ENCODE measurements around the gene CORO2A. TPM values are rescaled to one million over a fixed set of nuclear protein-coding genes. Genes with fewer than 3 reads are reported as not detected.

Gene CORO2A
- total and polyA plus RNA-seq, 9 donors: 0.13 to 3.7 (median 1.2) TPM

DNA sequence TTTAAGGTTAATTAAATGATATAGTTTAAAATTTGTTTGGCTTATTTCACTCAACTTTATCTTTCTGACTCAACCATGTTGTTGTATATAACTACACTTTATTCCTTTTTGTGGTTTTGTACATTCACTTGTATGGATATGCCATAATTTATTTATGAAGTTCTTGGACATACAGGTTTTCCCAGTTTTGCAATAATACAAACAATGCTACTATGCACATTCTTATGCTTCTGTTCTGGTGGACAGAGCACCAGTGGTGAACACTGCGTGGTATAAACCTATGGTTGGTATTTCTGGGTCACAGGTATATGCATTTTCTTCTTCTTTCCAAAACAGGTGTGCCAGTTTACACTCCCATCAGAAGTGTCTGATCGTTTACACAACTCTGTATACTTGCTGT, 37.8 kb downstream of the CORO2A start:
- WGBS, 3 donors: 88 to 92% (median 89%) methylated on average over 2 of the region's 2 CpGs
- intact Hi-C loops (cut with DNase I): no loop called here
- Histone ChIP-seq H3K27ac (no peak overlapping the region), H3K36me3 (no peaks in the 10 kb centered on the region), H3K9me3 (no peaks in the 10 kb centered on the region), H3K4me3 (no peak overlapping the region), H3K27me3 (no peaks in the 10 kb centered on the region), H3K4me1 (ENCODE audit: insufficient read depth) (no peaks in the 10 kb centered on the region)
- TF ChIP-seq, protein P1, sequence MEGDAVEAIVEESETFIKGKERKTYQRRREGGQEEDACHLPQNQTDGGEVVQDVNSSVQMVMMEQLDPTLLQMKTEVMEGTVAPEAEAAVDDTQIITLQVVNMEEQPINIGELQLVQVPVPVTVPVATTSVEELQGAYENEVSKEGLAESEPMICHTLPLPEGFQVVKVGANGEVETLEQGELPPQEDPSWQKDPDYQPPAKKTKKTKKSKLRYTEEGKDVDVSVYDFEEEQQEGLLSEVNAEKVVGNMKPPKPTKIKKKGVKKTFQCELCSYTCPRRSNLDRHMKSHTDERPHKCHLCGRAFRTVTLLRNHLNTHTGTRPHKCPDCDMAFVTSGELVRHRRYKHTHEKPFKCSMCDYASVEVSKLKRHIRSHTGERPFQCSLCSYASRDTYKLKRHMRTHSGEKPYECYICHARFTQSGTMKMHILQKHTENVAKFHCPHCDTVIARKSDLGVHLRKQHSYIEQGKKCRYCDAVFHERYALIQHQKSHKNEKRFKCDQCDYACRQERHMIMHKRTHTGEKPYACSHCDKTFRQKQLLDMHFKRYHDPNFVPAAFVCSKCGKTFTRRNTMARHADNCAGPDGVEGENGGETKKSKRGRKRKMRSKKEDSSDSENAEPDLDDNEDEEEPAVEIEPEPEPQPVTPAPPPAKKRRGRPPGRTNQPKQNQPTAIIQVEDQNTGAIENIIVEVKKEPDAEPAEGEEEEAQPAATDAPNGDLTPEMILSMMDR (IDR thresholded peaks at IDR 0.05): no peak
- no peak for TF ChIP-seq POLR2A (IDR thresholded peaks at IDR 0.05)
- TF ChIP-seq EP300 (IDR thresholded peaks at IDR 0.05): no peak
- no peak for DNase-seq

DNA sequence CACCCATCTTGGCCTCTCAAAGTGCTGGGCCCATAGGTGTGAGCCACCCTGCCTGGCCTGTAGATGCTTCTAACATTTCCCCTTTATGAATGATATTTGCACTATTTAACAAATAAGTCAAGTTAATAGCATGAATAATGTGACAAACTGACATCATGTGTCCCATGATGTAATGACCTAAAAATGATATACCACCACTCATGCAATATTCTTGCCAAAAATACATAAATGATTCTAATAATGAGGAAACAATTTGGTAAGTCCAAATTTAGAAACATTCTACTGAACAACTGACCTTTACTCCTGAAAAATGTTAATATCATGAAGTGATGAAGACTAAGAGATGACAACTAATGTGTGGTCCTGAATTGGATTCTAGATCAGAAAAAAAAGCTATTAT, 39.9 kb downstream of the CORO2A start:
- no peaks in the 10 kb centered on the region for H3K36me3 ChIP-seq
- no peak overlapping the region for H3K4me3 ChIP-seq
- no peak overlapping the region for H3K27ac ChIP-seq
- no peak for DNase-seq
- no peaks in the 10 kb centered on the region for H3K9me3 ChIP-seq
- no peaks in the 10 kb centered on the region for H3K27me3 ChIP-seq
- intact Hi-C loops (cut with DNase I): no loop called here
- TF ChIP-seq, protein P1 (IDR thresholded peaks at IDR 0.05): no peak
- TF ChIP-seq POLR2A (IDR thresholded peaks at IDR 0.05) (no peak), EP300 (IDR thresholded peaks at IDR 0.05) (no peak)
- H3K4me1 ChIP-seq (ENCODE audit: insufficient read depth): no peaks in the 10 kb centered on the region

DNA sequence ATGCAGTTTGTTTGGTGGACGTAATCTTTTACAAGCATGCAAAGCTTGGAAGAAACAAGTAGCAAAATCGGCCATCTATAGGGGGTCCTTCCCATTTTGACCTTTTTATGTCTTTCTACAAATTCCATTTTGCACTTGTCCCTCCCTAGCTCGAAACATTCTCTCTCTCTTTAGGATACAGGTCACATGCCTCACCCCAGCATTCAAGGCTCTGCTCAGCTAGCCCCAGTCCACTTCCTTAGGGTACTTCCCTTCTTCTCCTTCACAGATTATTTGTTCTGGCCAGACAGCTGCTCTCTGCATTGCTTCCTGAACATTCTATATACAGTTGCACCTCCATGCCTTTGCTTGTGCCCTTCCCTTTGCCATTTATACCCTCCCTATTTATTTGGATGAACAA, 41.7 kb downstream of the CORO2A start:
- TF ChIP-seq POLR2A (IDR thresholded peaks at IDR 0.05): no peak
- WGBS, 3 donors: 76 to 86% (median 80%) methylated on average over 3 of the region's 3 CpGs
- Histone ChIP-seq H3K27ac (no peak overlapping the region), H3K4me1 (ENCODE audit: insufficient read depth) (no peaks in the 10 kb centered on the region), H3K27me3 (no peaks in the 10 kb centered on the region), H3K4me3 (no peak overlapping the region), H3K36me3 (no peaks in the 10 kb centered on the region), H3K9me3 (no peaks in the 10 kb centered on the region)
- DNase-seq: no peak
- intact Hi-C loops (cut with DNase I): no loop called here

DNA sequence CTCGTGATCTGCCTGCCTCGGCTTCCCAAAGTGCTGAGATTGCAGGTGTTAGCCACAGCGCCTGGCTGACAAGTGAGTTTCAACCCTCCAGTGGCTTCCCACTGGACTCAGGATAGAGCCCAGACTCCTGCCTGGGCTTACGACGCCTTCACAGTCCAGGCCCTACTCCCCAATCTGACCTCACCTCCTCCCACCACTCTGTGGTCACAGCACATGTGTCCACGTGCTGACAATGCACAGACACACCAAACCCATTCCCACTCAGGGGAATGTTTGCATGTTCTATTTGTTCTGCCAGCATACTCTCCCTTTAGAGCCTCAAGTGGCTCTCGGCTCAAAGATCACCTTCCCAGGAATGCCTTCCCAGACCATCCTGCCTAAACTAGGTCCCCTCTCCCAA, 42.3 kb downstream of the CORO2A start:
- no peak for TF ChIP-seq EP300 (IDR thresholded peaks at IDR 0.05)
- TF ChIP-seq, protein P1 (IDR thresholded peaks at IDR 0.05): no peak
- no peak for TF ChIP-seq POLR2A (IDR thresholded peaks at IDR 0.05)
- intact Hi-C loops (cut with DNase I): no loop called here
- H3K4me3 ChIP-seq: no peak overlapping the region
- 60 to 80% (median 68%) methylated on average over 7 of the region's 7 CpGs for WGBS, 3 donors
- no peak for DNase-seq
- H3K36me3 ChIP-seq: no peaks in the 10 kb centered on the region
- H3K27me3 ChIP-seq: no peaks in the 10 kb centered on the region
- no peaks in the 10 kb centered on the region for H3K4me1 ChIP-seq (ENCODE audit: insufficient read depth)
- H3K27ac ChIP-seq: no peak overlapping the region
- H3K9me3 ChIP-seq: no peaks in the 10 kb centered on the region

DNA sequence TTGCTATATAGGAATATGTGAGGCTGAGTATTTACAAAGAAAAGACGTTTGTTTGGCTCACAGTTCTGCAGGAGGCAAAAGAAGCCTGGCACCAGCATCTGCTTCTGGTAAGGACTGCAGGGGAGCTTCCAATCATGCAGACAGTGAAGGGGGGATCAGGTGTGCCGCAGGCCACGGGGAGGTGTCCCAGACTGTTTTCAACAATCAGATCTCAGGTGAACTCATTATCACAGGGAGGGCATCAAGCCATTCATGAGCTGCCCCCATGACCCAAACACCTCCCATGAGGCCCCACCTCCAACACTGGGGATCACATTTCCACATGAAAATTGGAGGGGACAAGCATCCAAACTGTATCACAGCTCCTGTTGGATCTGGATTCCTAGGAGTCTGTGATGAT, 43.0 kb downstream of the CORO2A start:
- H3K36me3 ChIP-seq: no peaks in the 10 kb centered on the region
- 46 to 63% (median 53%) methylated on average over 3 of the region's 3 CpGs for WGBS, 3 donors

More for the DNA sequence above, 43.0 kb downstream of the CORO2A start:
- no peak overlapping the region for H3K27ac ChIP-seq
- H3K9me3 ChIP-seq: no peaks in the 10 kb centered on the region
- no peaks in the 10 kb centered on the region for H3K27me3 ChIP-seq
- no peak overlapping the region for H3K4me3 ChIP-seq
- H3K4me1 ChIP-seq (ENCODE audit: insufficient read depth): no peaks in the 10 kb centered on the region
- DNase-seq: no peak
- intact Hi-C loops (cut with DNase I): no loop called here
- no peak for TF ChIP-seq EP300 (IDR thresholded peaks at IDR 0.05)
- TF ChIP-seq, protein P1 (IDR thresholded peaks at IDR 0.05): no peak
- TF ChIP-seq POLR2A (IDR thresholded peaks at IDR 0.05): no peak

Data from ovary (tissue), 9 donors.